Endothelial cell of umbilical vein (primary cell): ENCODE measurements around the gene STMN1. TPM values are rescaled to one million over a fixed set of nuclear protein-coding genes. Genes with fewer than 3 reads are reported as not detected.

ENCODE experiments used
- BruUV-seq: library from RNA; stranded (reverse); fragments of 400-500 nt; replicated peaks from 2 replicates; lab custom pipeline; 2021; lab: Mats Ljungman, UMichigan
- CTCF ChIA-PET: fragments of 300-600, 350-600 bp; sonication (Branson Sonifier 250); formaldehyde crosslinking; loops from one replicate; lab custom pipeline; 2021; ENCODE audit warnings: antibody characterized with exemption, inconsistent platforms; lab: Charles Lee
- POLR2A ChIA-PET: fragments of 300-600, 350-600 bp; sonication (Branson Sonifier 250); formaldehyde crosslinking; loops from one replicate; lab custom pipeline; 2021; ENCODE audit warnings: antibody characterized with exemption, inconsistent platforms; lab: Charles Lee
- DNase-seq: peaks from one replicate; pipeline ENCODE4 v3.0.0-alpha.2; 2011; ENCODE audit warnings: low read depth, low spot score
- FAIRE-seq: peaks from 2 replicates; lab custom pipeline; 2011; peaks lifted over from hg19 to GRCh38; lab: Jason Lieb, UNC
- H2AFZ ChIP-seq: 2 replicates; pipeline ENCODE4 v1.6.0; 2012; ENCODE audit warnings: low read depth, low read length, control low read depth, inconsistent platforms
- H3K27ac ChIP-seq: 2 replicates; pipeline ENCODE4 v1.5.1; 2011; ENCODE audit warnings: low read depth, mild to moderate bottlenecking, control low read depth, low read length, moderate library complexity; ENCODE audit not compliant: insufficient read depth
- H3K27me3 ChIP-seq, 2 experiments: 2 replicates each; pipeline versions ENCODE4 v1.6.0 to v1.6.1; 2011; ENCODE audit warnings: low read length in 2 of 2, mixed read lengths in 1 of 2; ENCODE audit not compliant: control insufficient read depth in 2 of 2, insufficient read depth in 2 of 2
- H3K36me3 ChIP-seq, 2 experiments: 2 replicates in 1 of 2; 3 replicates in 1 of 2; pipeline ENCODE4 v1.5.1; 2011; ENCODE audit warnings: low read length in 2 of 2, mild to moderate bottlenecking in 1 of 2, moderate library complexity in 1 of 2; ENCODE audit not compliant: control insufficient read depth in 2 of 2, insufficient read depth in 2 of 2; ENCODE audit errors: extremely low read depth in 1 of 2
- H3K4me1 ChIP-seq: 3 replicates; pipeline ENCODE4 v1.5.1; 2011; ENCODE audit warnings: mild to moderate bottlenecking, low read length; ENCODE audit not compliant: control insufficient read depth, insufficient read depth; ENCODE audit errors: extremely low read depth
- H3K4me2 ChIP-seq: 2 replicates; pipeline ENCODE4 v1.6.1; 2011; ENCODE audit warnings: low read length, control low read depth, mixed read lengths; ENCODE audit not compliant: insufficient read depth
- H3K4me3 ChIP-seq, 3 experiments: fragments of 200-600 bp in 1 of 3; sonication (generic), shearing (Covaris generic) in 1 of 3; replicated peaks in 1 of 3; 2 replicates each; pipeline ENCODE4 v1.5.1; 2011 to 2016; ENCODE audit warnings: control low read depth in 3 of 3, low read length in 3 of 3, mild to moderate bottlenecking in 2 of 3, inconsistent platforms in 1 of 3, low read depth in 1 of 3, moderate library complexity in 1 of 3; ENCODE audit not compliant: insufficient read depth in 1 of 3
- H3K79me2 ChIP-seq: 2 replicates; pipeline ENCODE4 v1.6.0; 2012; ENCODE audit warnings: low read length, inconsistent platforms; ENCODE audit not compliant: control insufficient read depth, insufficient read depth
- H3K9ac ChIP-seq: replicated peaks from 2 replicates; pipeline ENCODE3; 2011; ENCODE audit warnings: low read length, control low read depth; ENCODE audit not compliant: insufficient read depth; ENCODE audit errors: extremely low read depth
- H3K9me1 ChIP-seq: replicated peaks from 3 replicates; pipeline ENCODE4 v1.6.0; 2011; ENCODE audit warnings: mild to moderate bottlenecking, low read length; ENCODE audit not compliant: control insufficient read depth, insufficient read depth; ENCODE audit errors: extremely low read depth
- H3K9me3 ChIP-seq: replicated peaks from 2 replicates; pipeline ENCODE4 v1.5.1; 2012; ENCODE audit warnings: low read length, inconsistent platforms; ENCODE audit not compliant: control insufficient read depth, insufficient read depth
- H4K20me1 ChIP-seq: replicated peaks from 2 replicates; pipeline ENCODE3; 2011; ENCODE audit warnings: mild to moderate bottlenecking, low read length; ENCODE audit not compliant: control insufficient read depth, insufficient read depth; ENCODE audit errors: extremely low read depth
- EZH2 ChIP-seq: IDR thresholded peaks from 2 replicates; pipeline ENCODE4 v1.6.1; 2012; ENCODE audit warnings: borderline replicate concordance, low read depth, mild to moderate bottlenecking, moderate library complexity, low read length, inconsistent platforms; ENCODE audit not compliant: severe bottlenecking
- FOS ChIP-seq: IDR thresholded peaks from 2 replicates; pipeline ENCODE4 v1.6.1; 2011; ENCODE audit warnings: mild to moderate bottlenecking, low read length, moderate library complexity, borderline replicate concordance; ENCODE audit not compliant: insufficient read depth
- GATA2 ChIP-seq: IDR thresholded peaks from 2 replicates; pipeline ENCODE4 v1.7.0; 2011; ENCODE audit warnings: low read depth, mild to moderate bottlenecking, moderate library complexity, mixed read lengths, low read length; ENCODE audit not compliant: insufficient read length, insufficient read depth
- JUN ChIP-seq: IDR thresholded peaks from 2 replicates; pipeline ENCODE4 v1.6.1; 2011; ENCODE audit warnings: borderline replicate concordance, low read depth; ENCODE audit not compliant: insufficient read length, insufficient read depth
- MYC ChIP-seq: IDR thresholded peaks from one replicate; pipeline ENCODE4 v1.6.1; 2011; ENCODE audit warnings: mild to moderate bottlenecking, low read depth, low read length
- POLR2A ChIP-seq: IDR thresholded peaks from 2 replicates; pipeline ENCODE4 v1.6.1; 2012; ENCODE audit warnings: low read depth, mild to moderate bottlenecking, control low read depth, low read length
- POLR2AphosphoS5 ChIP-seq: IDR thresholded peaks from 2 replicates; pipeline ENCODE4 v1.6.1; 2012; ENCODE audit warnings: low read depth, mild to moderate bottlenecking, control low read depth, low read length, moderate library complexity; ENCODE audit not compliant: insufficient read depth
- dilution Hi-C: fragments of 300-500 bp; cut with MboI; formaldehyde crosslinking; loops from one replicate; pipeline ENCODE4 v1.15.0; 2019; ENCODE audit warnings: low sequenced_read_pairs; ENCODE audit not compliant: extremely low pct_ligation_motif_present
- intact Hi-C: fragments of 100-400 bp; cut with micrococcal nuclease; formaldehyde crosslinking; loops from one replicate; pipeline ENCODE4 v1.10.0; 2022
- polyA plus RNA-seq, 4 experiments: library from polyadenylated mRNA; depleted of rRNA in 3 of 4; stranded (reverse) in 3 of 4; unstranded in 1 of 4; fragments of >200 nt; gene quantifications; 2 replicates each; pipeline versions ENCODE4 v1.2.1 to v1.2.3, GENCODE V29; 2011 to 2012; ENCODE audit warnings: missing spikeins in 1 of 4
- total RNA-seq: library from RNA; stranded (reverse); gene quantifications from 2 replicates; pipeline ENCODE4 v1.2.3, GENCODE V29; 2021
- TF ChIP-seq, protein P1 (sequence below): IDR thresholded peaks from 2 replicates; pipeline ENCODE4 v1.6.1; 2011; ENCODE audit not compliant: insufficient read depth, insufficient read length
- TF ChIP-seq, protein P2 (sequence below), 2 donors: IDR thresholded peaks; 1 replicate in 1 of 2; 2 replicates in 1 of 2; pipeline ENCODE4 v1.5.1; 2011; ENCODE audit warnings: low read length in 2 of 2, mild to moderate bottlenecking in 2 of 2, moderate library complexity in 2 of 2, control low read depth in 1 of 2, inconsistent platforms in 1 of 2, low read depth in 1 of 2; ENCODE audit not compliant: insufficient read depth in 1 of 2; ENCODE audit errors: extremely low read depth in 1 of 2

Gene STMN1
- total and polyA plus RNA-seq, 2 donors (not counting 3 experiments of a cell fraction or from before 2014, with no cell fraction given), result 102 to 503 TPM

DNA sequence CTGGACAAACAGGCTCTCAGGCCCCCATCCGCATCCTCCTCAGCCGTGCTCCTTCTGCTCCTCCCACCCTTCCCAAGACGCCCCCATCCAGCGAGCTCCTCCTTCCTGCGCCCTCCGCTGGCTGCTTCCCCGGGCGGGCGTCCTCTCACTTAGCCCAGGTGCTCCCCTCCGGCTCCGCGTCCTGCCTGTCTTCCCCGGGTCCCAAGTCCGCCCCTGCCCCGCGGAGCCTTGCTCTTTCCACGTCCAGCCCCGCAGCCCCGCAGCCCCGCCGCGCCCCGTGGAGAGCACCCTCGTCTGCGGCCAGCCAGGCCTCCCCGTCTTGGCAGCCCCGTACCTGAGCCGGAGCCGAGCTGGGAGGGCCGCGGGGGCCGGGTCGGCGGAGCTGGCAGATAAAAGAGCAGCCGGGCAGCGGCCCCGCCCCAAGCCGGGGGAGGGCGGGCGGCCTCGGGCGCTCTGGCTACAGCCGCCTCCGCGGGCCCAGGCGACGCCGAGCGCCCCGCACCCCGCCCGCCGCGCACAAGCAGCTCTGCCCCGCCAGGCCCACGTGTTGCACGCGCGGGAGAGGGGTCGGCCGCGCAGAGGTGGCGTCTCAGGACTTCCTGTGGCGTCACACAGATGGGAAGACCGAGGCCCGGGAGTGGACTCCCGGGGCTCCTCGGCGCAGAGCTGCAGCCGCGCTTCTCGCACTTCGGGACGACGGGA, 30.9 kb downstream of the STMN1 start, which contains the start of gene PAQR7:
Gene PAQR7, minus strand, starts transcription at position 555 of the 702 bp plus-strand sequence. CDS start 11,869 bp downstream, outside the sequence.
- dilution Hi-C loops, result loop anchor here (25.0 kb wide), 1 partner anchor 112 kb away; the partner anchor contains the start of gene PAFAH2
- TF ChIP-seq GATA2, result no peak
- no peak for TF ChIP-seq EZH2
- no peak for TF ChIP-seq FOS
- TF ChIP-seq POLR2A, result no peak
- peak; percentile 58 for TF ChIP-seq POLR2AphosphoS5
- TF ChIP-seq MYC, result no peak
- TF ChIP-seq, protein P1, sequence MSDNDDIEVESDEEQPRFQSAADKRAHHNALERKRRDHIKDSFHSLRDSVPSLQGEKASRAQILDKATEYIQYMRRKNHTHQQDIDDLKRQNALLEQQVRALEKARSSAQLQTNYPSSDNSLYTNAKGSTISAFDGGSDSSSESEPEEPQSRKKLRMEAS, result peak; percentile 73
- TF ChIP-seq, protein P2, sequence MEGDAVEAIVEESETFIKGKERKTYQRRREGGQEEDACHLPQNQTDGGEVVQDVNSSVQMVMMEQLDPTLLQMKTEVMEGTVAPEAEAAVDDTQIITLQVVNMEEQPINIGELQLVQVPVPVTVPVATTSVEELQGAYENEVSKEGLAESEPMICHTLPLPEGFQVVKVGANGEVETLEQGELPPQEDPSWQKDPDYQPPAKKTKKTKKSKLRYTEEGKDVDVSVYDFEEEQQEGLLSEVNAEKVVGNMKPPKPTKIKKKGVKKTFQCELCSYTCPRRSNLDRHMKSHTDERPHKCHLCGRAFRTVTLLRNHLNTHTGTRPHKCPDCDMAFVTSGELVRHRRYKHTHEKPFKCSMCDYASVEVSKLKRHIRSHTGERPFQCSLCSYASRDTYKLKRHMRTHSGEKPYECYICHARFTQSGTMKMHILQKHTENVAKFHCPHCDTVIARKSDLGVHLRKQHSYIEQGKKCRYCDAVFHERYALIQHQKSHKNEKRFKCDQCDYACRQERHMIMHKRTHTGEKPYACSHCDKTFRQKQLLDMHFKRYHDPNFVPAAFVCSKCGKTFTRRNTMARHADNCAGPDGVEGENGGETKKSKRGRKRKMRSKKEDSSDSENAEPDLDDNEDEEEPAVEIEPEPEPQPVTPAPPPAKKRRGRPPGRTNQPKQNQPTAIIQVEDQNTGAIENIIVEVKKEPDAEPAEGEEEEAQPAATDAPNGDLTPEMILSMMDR (IDR thresholded peaks at IDR 0.05; ENCODE audit: extremely low read depth in 1 of 2, insufficient read depth in 1 of 2, low read depth in 1 of 2, low read length in 2 of 2), result peak in 1 of 2 donors; percentile 6
- TF ChIP-seq JUN, result no peak
- Histone ChIP-seq H3K9ac (peak within 1 kb of the TSS; percentile 20), H3K4me3 (peak within 1 kb of the TSS; percentile 33 to 54 (median 43)), H4K20me1 (no peaks in the 10 kb centered on the region), H3K9me3 (no peaks in the 10 kb centered on the region), H3K4me1 (peaks cover 9% of the 10 kb centered on the region), H3K36me3 (no peaks in the 10 kb centered on the region), H3K27ac (no peak within 1 kb of the TSS), H2AFZ (peak within 1 kb of the TSS; percentile 91), H3K27me3 (no peaks in the 10 kb centered on the region), H3K9me1 (no peaks in the 10 kb centered on the region), H3K79me2 (no peaks in the 10 kb centered on the region), H3K4me2 (peak within 1 kb of the TSS; percentile 45)
- intact Hi-C loops, result loop anchor here (1.0 kb wide), 1 partner anchor 16 kb away; the partner anchor contains the start of gene AUNIP
- FAIRE-seq (peak; percentile 67), DNase-seq (peak; percentile 70)
- ChIA-PET CTCF (interaction anchor here (0.6 to 2.9 kb wide), 11 partner anchors 13 to 327 kb away, joined by 3 to 20 read pairs (median 3); partner anchors contain the start of gene PAFAH2), POLR2A (interaction anchor here (0.6 kb wide), 3 partner anchors 13 to 483 kb away, joined by 3 read pairs; no protein-coding TSS in a partner anchor)
- BruUV-seq, result no TSS peak
